Testis (tissue), 3 donors: ENCODE results near the gene LRRIQ1. TPM values are rescaled to one million over a fixed set of nuclear protein-coding genes. Genes with fewer than 3 reads are reported as not detected.

Experiments used
- DNase-seq: peaks from one replicate; pipeline ENCODE4 v3.0.0-alpha.2; 2019
- H3K27ac ChIP-seq, 2 donors: fragments of 200-600 bp; sonication (generic); one replicate each; pipeline ENCODE4 v1.5.1; 2019
- H3K27me3 ChIP-seq: fragments of 200-600 bp; sonication (generic); one replicate; pipeline ENCODE4 v1.5.1; 2019
- H3K36me3 ChIP-seq: fragments of 200-600 bp; sonication (generic); one replicate; pipeline ENCODE4 v1.5.1; 2017; ENCODE audit warnings: low read depth; ENCODE audit errors: missing control alignments
- H3K4me1 ChIP-seq: fragments of 200-600 bp; sonication (generic); one replicate; pipeline ENCODE4 v1.5.1; 2019
- H3K4me3 ChIP-seq, 2 donors: fragments of 200-600 bp; sonication (generic); one replicate each; pipeline ENCODE4 v1.5.1; 2017 to 2019
- H3K9me3 ChIP-seq: fragments of 200-600 bp; sonication (generic); one replicate; pipeline ENCODE4 v1.5.1; 2017
- POLR2A ChIP-seq: fragments of 450-650 bp; IDR thresholded peaks from one replicate; pipeline ENCODE4 v1.6.1; 2017; ENCODE audit warnings: antibody characterized with exemption, mild to moderate bottlenecking, moderate library complexity
- WGBS, 2 donors: methylation state at CpG; one replicate each; pipeline ENCODE4 v1.1.5; 2018; 5-methylcytosine and 5-hydroxymethylcytosine counted together
- intact Hi-C: fragments of 100-400 bp; cut with DNase I; formaldehyde crosslinking; loops from one replicate; pipeline ENCODE4 v1.15.1; 2023; ENCODE audit warnings: low total_unique reads
- polyA plus RNA-seq: library from polyadenylated mRNA; stranded (reverse); fragments of 350-450 nt; fragmentation: Illumina TruSeq; extraction: RNeasy Lipid Tissue Mini Kit (QIAGEN cat#74804); gene quantifications from one replicate; pipeline ENCODE4 v1.2.3, GENCODE V29; 2014; ENCODE audit warnings: low read depth, low replicate concordance; ENCODE audit not compliant: insufficient read depth
- total RNA-seq, 2 donors: library from RNA; depleted of rRNA; stranded (reverse); fragments of >200 nt; gene quantifications; one replicate each; pipeline ENCODE4 v1.2.3, GENCODE V29; 2016
- TF ChIP-seq, protein P1 (sequence below), 3 experiments: fragments of 450-650 bp in 2 of 3; fragments of 200-600 bp in 1 of 3; sonication (generic) in 1 of 3; IDR thresholded peaks; one replicate each; pipeline ENCODE4 v1.5.1; 2016 to 2019; ENCODE audit warnings: antibody characterized with exemption in 3 of 3, mild to moderate bottlenecking in 2 of 3, moderate library complexity in 1 of 3

Gene LRRIQ1
- total and polyA plus RNA-seq, 3 donors from 2014 or later: 9.6 to 29.0 (median 13.2) TPM

DNA sequence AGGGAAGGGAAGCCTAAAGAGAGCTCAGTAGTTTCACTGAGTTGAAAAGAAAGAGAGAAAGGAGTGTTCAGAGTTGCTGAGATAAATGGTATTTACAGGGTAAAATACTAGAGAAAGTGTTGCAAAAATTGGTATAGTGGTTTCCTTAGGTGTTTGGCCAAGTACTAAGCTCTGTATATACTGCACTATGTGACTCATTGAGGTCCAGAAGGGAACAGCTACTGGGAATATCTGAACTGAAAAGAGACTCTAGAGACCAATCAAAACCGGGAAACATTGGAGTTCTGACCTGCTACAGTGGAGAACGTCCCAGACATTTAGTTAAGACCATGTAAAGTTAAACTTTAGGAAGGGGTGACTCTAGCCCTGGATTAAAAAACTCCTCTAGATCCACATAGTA, 201.2 kb downstream of the LRRIQ1 start:
- WGBS, 2 donors: 47 to 49% methylated on average over 2 of the region's 2 CpGs
- no peaks in the 10 kb centered on the region for H3K4me1 ChIP-seq
- H3K27me3 ChIP-seq: no peaks in the 10 kb centered on the region
- no peaks in the 10 kb centered on the region for H3K9me3 ChIP-seq
- no peak for TF ChIP-seq POLR2A
- TF ChIP-seq, protein P1, sequence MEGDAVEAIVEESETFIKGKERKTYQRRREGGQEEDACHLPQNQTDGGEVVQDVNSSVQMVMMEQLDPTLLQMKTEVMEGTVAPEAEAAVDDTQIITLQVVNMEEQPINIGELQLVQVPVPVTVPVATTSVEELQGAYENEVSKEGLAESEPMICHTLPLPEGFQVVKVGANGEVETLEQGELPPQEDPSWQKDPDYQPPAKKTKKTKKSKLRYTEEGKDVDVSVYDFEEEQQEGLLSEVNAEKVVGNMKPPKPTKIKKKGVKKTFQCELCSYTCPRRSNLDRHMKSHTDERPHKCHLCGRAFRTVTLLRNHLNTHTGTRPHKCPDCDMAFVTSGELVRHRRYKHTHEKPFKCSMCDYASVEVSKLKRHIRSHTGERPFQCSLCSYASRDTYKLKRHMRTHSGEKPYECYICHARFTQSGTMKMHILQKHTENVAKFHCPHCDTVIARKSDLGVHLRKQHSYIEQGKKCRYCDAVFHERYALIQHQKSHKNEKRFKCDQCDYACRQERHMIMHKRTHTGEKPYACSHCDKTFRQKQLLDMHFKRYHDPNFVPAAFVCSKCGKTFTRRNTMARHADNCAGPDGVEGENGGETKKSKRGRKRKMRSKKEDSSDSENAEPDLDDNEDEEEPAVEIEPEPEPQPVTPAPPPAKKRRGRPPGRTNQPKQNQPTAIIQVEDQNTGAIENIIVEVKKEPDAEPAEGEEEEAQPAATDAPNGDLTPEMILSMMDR (IDR thresholded peaks at IDR 0.05): no peak
- intact Hi-C loops: no loop called here
- no peak overlapping the region for H3K4me3 ChIP-seq
- H3K27ac ChIP-seq: no peak overlapping the region
- no peaks in the 10 kb centered on the region for H3K36me3 ChIP-seq
- DNase-seq: no peak

DNA sequence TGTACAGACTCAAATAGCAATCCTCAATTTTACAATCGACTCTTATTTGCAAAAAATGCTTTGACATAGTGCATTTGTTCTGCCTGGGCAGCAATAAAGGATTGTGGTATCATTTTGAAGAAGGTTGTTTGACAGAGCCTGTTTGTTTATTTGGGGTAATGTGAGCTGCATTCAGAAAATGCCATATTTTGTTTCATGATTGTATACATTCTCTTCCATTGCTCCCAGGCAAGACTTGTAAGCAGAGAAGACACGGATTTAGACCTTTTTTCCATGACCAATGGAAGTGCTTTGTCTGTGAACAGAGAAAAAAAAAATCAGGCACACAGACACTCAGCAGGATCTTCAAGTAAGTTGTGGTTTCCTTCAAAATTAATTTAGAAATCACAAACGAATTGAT, 208.4 kb downstream of the LRRIQ1 start:
- intact Hi-C loops: no loop called here
- no peak for DNase-seq
- H3K27me3 ChIP-seq: no peaks in the 10 kb centered on the region
- H3K27ac ChIP-seq: no peak overlapping the region
- H3K36me3 ChIP-seq: no peaks in the 10 kb centered on the region
- no peaks in the 10 kb centered on the region for H3K9me3 ChIP-seq
- H3K4me1 ChIP-seq: no peaks in the 10 kb centered on the region
- TF ChIP-seq, protein P1 (IDR thresholded peaks at IDR 0.05): no peak
- 62 to 65% methylated on average over 3 of the region's 3 CpGs for WGBS, 2 donors
- H3K4me3 ChIP-seq: no peak overlapping the region

DNA sequence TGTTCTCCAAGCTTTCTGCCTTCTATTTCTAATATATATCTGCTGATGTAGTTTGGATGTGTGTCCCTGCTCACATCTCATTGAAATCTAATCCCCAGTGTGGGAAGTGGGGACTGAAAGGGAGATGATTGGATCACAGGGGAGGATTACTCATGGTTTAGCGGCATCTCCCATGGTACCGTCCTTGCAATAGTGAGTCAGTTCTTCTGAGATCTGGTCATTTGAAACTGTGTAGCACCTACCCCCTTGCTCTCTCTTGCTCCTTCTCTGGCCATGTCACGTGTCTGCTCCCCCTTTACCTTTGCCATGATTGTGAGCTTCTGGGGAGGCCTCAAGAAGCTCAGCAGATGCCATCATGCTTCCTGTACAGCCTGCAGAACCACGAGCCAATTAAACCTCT, 217.7 kb downstream of the LRRIQ1 start:
- intact Hi-C loops: no loop called here

DNA sequence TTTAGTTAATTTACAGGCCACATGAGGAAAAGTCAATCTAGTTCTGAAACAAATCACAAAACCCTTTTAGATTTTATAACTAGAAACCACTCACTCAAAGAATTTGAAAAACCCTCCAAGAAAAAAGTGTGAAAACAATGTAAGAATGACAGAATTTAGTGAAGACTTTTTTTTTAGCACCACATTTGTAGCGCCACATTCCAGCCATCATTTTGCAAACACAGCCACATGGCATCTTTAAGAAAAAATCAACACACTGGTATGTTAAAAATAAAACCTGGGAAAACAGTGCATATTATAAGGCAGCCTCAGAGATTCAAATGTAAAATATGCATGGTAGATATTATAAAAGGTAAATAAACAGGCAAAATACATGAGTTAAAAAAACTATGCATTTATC, 221.5 kb downstream of the LRRIQ1 start:
- no peak overlapping the region for H3K4me3 ChIP-seq
- no peak overlapping the region for H3K27ac ChIP-seq
- no peak for TF ChIP-seq POLR2A
- TF ChIP-seq, protein P1 (IDR thresholded peaks at IDR 0.05): no peak
- intact Hi-C loops: no loop called here
- no peak for DNase-seq
- no peaks in the 10 kb centered on the region for H3K27me3 ChIP-seq
- no peaks in the 10 kb centered on the region for H3K9me3 ChIP-seq
- no peaks in the 10 kb centered on the region for H3K4me1 ChIP-seq
- 88 to 92% methylated on average over 1 of the region's 1 CpG for WGBS, 2 donors
- no peaks in the 10 kb centered on the region for H3K36me3 ChIP-seq

More for the DNA sequence above, 217.7 kb downstream of the LRRIQ1 start:
- no peak for TF ChIP-seq POLR2A
- TF ChIP-seq, protein P1 (IDR thresholded peaks at IDR 0.05): no peak
- Histone ChIP-seq H3K4me1 (no peaks in the 10 kb centered on the region), H3K9me3 (no peaks in the 10 kb centered on the region), H3K36me3 (no peaks in the 10 kb centered on the region), H3K27ac (no peak overlapping the region), H3K27me3 (no peaks in the 10 kb centered on the region), H3K4me3 (no peak overlapping the region)
- DNase-seq: no peak
- 65 to 66% methylated on average over 4 of the region's 4 CpGs for WGBS, 2 donors

DNA sequence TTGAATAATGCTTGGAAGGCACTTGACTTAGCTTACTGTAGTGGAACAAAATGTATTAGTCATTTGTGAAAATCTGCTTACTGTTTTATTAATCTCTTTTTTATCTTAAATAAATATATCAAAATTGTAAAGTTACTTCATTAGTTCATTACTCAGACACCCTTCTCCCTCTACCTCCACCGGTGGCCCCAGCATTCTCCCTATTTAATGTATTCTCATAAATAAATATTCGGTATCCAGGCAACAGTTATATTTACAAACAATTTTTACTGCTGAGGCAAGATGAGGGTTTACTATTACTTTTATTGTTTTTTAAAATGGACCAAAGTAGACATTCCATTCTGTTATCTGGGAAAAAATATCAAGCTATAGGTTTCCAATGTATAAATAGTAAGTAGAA, 224.3 kb downstream of the LRRIQ1 start:
- H3K4me3 ChIP-seq: no peak overlapping the region
- no peak for TF ChIP-seq POLR2A
- TF ChIP-seq, protein P1 (IDR thresholded peaks at IDR 0.05): no peak
- WGBS, 2 donors: 71% methylated on average over 2 of the region's 2 CpGs
- H3K4me1 ChIP-seq: no peaks in the 10 kb centered on the region
- H3K36me3 ChIP-seq: no peaks in the 10 kb centered on the region
- H3K27ac ChIP-seq: no peak overlapping the region
- no peak for DNase-seq
- no peaks in the 10 kb centered on the region for H3K27me3 ChIP-seq
- intact Hi-C loops: no loop called here
- no peaks in the 10 kb centered on the region for H3K9me3 ChIP-seq
